Lung (tissue), 12 donors: ENCODE data around the gene MAP2K1. TPM values are rescaled to one million over a fixed set of nuclear protein-coding genes. Genes with fewer than 3 reads are reported as not detected.
A peak's percentile ranks its signal among the peaks of the same experiment; 100 is the strongest.

Experiments used
- ATAC-seq: fragments of 200-7000 bp; cut with Tn5 transposase; one replicate; pipeline ENCODE4 v1.9.1; 2020; ENCODE audit warnings: moderate number of reproducible peaks; ENCODE audit not compliant: insufficient read depth, low FRiP score
- DNase-seq, 3 donors: peaks; one replicate each; pipeline ENCODE4 v3.0.0-alpha.2; 2013 to 2017
- H3K27ac ChIP-seq, 2 donors: one replicate each; pipeline ENCODE4 v1.5.1; 2013; ENCODE audit warnings: mild to moderate bottlenecking in 2 of 2, moderate library complexity in 2 of 2, control low read depth in 1 of 2, inconsistent platforms in 1 of 2, low read depth in 1 of 2, low read length in 1 of 2
- H3K27me3 ChIP-seq, 3 donors: one replicate each; pipeline ENCODE4 v1.5.1; 2013; ENCODE audit warnings: low read length in 2 of 3; ENCODE audit not compliant: control insufficient read depth in 3 of 3, insufficient read depth in 3 of 3
- H3K36me3 ChIP-seq, 4 donors: one replicate each; pipeline ENCODE4 v1.5.1; 2013; ENCODE audit warnings: low read length in 4 of 4, mild to moderate bottlenecking in 1 of 4, moderate library complexity in 1 of 4; ENCODE audit not compliant: control insufficient read depth in 4 of 4, insufficient read depth in 4 of 4
- H3K4me1 ChIP-seq, 5 donors: one replicate each; pipeline ENCODE4 v1.5.1; 2013; ENCODE audit warnings: low read length in 5 of 5, mild to moderate bottlenecking in 2 of 5, moderate library complexity in 1 of 5; ENCODE audit not compliant: control insufficient read depth in 5 of 5, insufficient read depth in 5 of 5
- H3K4me3 ChIP-seq: one replicate; pipeline ENCODE4 v1.5.1; 2013; ENCODE audit warnings: mild to moderate bottlenecking, control low read depth, moderate library complexity
- H3K9ac ChIP-seq, 2 donors: one replicate each; pipeline ENCODE4 v1.5.1; 2013; ENCODE audit warnings: low read length in 2 of 2, control low read depth in 1 of 2; ENCODE audit not compliant: insufficient read depth in 1 of 2
- H3K9me3 ChIP-seq, 4 donors: one replicate each; pipeline ENCODE4 v1.5.1; 2013; ENCODE audit warnings: low read length in 3 of 4, mild to moderate bottlenecking in 1 of 4, moderate library complexity in 1 of 4; ENCODE audit not compliant: control insufficient read depth in 4 of 4, insufficient read depth in 3 of 4
- WGBS, 2 donors: extraction: QIAGEN DNeasy Blood & Tissue Kit; methylation state at CpG; one replicate each; pipeline ENCODE4 v1.1.7; 2013; 5-methylcytosine and 5-hydroxymethylcytosine counted together
- polyA plus RNA-seq, 2 donors: library from polyadenylated mRNA; stranded (reverse); fragments of 200-250 nt; gene quantifications; one replicate each; pipeline ENCODE4 v1.2.1, GENCODE V29; 2013
- total RNA-seq, 2 donors: library from RNA; depleted of rRNA in 1 of 2; stranded (reverse); fragments of >200 nt in 1 of 2; gene quantifications; one replicate each; pipeline ENCODE4 v1.2.1, GENCODE V29; 2014 to 2021
- TF ChIP-seq, protein P1 (sequence below): IDR thresholded peaks from 2 replicates; pipeline ENCODE4 v1.5.1; 2012; ENCODE audit warnings: mild to moderate bottlenecking; ENCODE audit errors: control extremely low read depth, extremely low read depth
- donor health status: control.
- donor health status: control.
- donor health status: Bipolar disorder and iron deficiency.
- donor health status: healthy.
- donor health status: DM: yes; HTN: yes; CAD: no.

The MAP2K1 gene
- total and polyA plus RNA-seq, 4 donors: 19.0 to 64.7 (median 42.7) TPM

DNA sequence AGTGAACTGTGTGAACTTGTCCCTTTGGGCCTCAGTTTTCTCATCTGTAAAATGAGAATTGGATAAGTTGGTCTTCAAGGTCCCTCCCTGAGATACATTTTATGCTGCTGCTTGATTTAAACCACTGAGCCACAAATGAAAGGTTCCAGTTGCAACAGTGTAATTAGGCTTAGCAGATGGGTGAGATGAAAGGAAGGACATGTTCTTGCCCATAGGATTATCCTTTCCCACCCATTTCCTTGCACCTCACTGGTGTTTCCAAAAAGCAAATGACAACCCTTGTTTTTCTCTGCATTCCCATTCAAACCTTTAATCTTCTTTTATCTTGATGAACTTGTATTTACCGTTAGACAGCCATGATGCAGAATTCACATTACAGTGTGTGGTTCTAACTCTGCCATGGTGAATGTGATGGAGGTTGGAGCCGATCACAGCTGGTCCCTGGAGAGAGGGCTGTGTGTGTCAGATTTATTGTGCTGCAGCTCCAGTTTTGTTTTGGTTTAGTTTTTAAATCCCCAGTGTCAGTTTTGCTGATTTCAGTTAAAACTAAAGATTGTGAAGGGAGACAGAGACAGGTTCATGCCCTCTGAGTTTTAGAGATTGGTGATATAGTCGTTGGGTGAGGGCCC lies 44.0 kb downstream of the MAP2K1 start:
- TF ChIP-seq, protein P1, sequence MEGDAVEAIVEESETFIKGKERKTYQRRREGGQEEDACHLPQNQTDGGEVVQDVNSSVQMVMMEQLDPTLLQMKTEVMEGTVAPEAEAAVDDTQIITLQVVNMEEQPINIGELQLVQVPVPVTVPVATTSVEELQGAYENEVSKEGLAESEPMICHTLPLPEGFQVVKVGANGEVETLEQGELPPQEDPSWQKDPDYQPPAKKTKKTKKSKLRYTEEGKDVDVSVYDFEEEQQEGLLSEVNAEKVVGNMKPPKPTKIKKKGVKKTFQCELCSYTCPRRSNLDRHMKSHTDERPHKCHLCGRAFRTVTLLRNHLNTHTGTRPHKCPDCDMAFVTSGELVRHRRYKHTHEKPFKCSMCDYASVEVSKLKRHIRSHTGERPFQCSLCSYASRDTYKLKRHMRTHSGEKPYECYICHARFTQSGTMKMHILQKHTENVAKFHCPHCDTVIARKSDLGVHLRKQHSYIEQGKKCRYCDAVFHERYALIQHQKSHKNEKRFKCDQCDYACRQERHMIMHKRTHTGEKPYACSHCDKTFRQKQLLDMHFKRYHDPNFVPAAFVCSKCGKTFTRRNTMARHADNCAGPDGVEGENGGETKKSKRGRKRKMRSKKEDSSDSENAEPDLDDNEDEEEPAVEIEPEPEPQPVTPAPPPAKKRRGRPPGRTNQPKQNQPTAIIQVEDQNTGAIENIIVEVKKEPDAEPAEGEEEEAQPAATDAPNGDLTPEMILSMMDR: no peak
- Histone ChIP-seq H3K9ac (no peak overlapping the region), H3K4me3 (no peak overlapping the region), H3K4me1 (peaks cover 0 to 1% (median 0%) of the 10 kb centered on the region in 5 donors), H3K27me3 (no peaks in the 10 kb centered on the region), H3K27ac (no peak overlapping the region), H3K9me3 (no peaks in the 10 kb centered on the region), H3K36me3 (peaks cover 0 to 4% (median under 1%) of the 10 kb centered on the region in 4 donors)
- 73 to 79% methylated on average over 3 of the region's 3 CpGs for WGBS, 2 donors
- no peak for DNase-seq
- ATAC-seq: no peak

DNA sequence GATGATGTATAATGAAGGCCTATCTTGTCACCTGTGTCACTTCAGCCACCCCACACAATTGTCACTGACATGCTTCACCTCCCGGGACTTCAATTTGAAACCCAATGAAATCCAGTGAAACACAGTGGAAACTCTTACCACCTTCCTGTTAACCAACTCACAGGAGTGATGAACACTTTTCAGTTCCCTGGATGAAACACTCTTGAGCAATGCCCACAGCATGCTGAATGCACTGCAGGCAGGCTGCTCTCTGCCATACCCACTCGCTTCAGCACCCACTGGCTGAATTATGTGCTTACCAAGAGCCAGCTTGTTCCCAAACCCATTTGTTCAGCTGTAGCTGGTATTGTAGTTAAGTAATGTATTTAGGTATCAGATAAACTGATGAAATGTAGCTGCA lies 47.0 kb downstream of the MAP2K1 start:
- WGBS, 2 donors: 47 to 75% methylated on average over 2 of the region's 2 CpGs
- no peak for ATAC-seq
- Histone ChIP-seq H3K27ac (no peak overlapping the region), H3K27me3 (no peaks in the 10 kb centered on the region), H3K9ac (no peak overlapping the region), H3K36me3 (peaks cover 14 to 22% (median 19%) of the 10 kb centered on the region in 4 donors), H3K4me1 (peaks cover 0 to 1% (median 0%) of the 10 kb centered on the region in 5 donors), H3K4me3 (no peak overlapping the region), H3K9me3 (no peaks in the 10 kb centered on the region)
- TF ChIP-seq, protein P1: no peak
- DNase-seq: no peak

DNA sequence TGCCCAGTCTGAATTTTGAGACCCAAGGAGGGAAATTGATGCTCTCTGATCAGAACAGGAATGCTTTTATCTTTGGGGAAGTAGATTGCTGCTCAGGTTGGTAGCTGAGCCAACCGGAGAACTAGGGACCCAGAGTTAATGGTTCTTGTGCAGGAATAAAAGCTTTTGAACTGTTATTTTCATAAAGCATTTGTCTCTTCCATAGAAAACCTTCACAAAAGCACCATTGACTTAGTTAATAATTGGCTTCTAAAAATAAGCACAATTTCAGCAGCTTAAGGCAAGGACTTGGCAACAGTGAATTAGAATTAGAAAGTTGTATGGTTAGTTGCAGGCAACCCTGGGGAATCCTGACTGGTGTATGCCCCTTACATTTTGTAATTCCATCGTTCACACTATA lies 53.8 kb downstream of the MAP2K1 start:
- TF ChIP-seq, protein P1: no peak
- WGBS, 2 donors: 84 to 98% methylated on average over 2 of the region's 2 CpGs
- H3K36me3 ChIP-seq: peaks cover 23 to 41% (median 30%) of the 10 kb centered on the region in 4 donors

More for the DNA sequence above, 53.8 kb downstream of the MAP2K1 start:
- no peak overlapping the region for H3K4me3 ChIP-seq
- no peaks in the 10 kb centered on the region for H3K4me1 ChIP-seq
- H3K9me3 ChIP-seq: no peaks in the 10 kb centered on the region
- no peak overlapping the region for H3K27ac ChIP-seq
- DNase-seq (peak in 1 of 3 donors; percentile 10), ATAC-seq (no peak)
- H3K27me3 ChIP-seq: no peaks in the 10 kb centered on the region
- H3K9ac ChIP-seq: no peak overlapping the region
